Subcutaneous adipose tissue (tissue), 4 donors: ENCODE measurements around the gene OCA2. TPM values are rescaled to one million over a fixed set of nuclear protein-coding genes. Genes with fewer than 3 reads are reported as not detected.

Experiments
- total RNA-seq, 4 donors: library from RNA; depleted of rRNA; stranded (reverse); fragments of >200 nt; gene quantifications; one replicate each; pipeline ENCODE4 v1.1.0, GENCODE V29; 2016
- TF ChIP-seq, protein P1 (sequence below): fragments of 450-650 bp; IDR thresholded peaks from one replicate; pipeline ENCODE4 v1.5.1; 2016; ENCODE audit warnings: low read depth, mild to moderate bottlenecking, control low read depth, antibody characterized with exemption, moderate library complexity

Gene OCA2
- total RNA-seq, 4 donors from 2014 or later: 1.1 TPM; not detected in 3

DNA sequence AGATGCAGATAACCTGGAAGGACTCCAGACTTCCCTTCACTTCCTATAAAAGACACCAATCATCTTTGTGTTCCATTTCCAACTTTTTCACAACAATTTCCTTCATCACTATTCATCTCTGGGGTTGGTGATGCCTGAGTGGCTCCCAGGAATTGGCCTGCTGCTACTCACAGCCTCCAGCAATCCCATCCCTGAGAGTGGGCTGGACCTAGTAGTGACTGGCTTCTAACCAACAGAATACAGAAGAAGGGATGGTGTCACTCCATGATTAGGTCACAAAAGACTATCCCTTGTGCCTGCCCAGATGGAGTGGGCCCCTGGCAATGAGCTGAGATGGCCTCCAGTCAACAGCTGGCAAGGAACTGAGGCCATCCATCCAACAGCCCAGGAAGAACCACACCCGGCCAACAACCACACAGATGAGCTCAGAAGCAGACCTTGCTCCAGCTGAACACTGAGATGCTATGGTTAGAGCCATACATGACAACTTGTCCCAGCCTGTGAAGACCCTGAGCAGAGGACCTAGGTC is 20.9 kb downstream of the OCA2 start:
- TF ChIP-seq, protein P1, sequence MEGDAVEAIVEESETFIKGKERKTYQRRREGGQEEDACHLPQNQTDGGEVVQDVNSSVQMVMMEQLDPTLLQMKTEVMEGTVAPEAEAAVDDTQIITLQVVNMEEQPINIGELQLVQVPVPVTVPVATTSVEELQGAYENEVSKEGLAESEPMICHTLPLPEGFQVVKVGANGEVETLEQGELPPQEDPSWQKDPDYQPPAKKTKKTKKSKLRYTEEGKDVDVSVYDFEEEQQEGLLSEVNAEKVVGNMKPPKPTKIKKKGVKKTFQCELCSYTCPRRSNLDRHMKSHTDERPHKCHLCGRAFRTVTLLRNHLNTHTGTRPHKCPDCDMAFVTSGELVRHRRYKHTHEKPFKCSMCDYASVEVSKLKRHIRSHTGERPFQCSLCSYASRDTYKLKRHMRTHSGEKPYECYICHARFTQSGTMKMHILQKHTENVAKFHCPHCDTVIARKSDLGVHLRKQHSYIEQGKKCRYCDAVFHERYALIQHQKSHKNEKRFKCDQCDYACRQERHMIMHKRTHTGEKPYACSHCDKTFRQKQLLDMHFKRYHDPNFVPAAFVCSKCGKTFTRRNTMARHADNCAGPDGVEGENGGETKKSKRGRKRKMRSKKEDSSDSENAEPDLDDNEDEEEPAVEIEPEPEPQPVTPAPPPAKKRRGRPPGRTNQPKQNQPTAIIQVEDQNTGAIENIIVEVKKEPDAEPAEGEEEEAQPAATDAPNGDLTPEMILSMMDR: no peak

DNA sequence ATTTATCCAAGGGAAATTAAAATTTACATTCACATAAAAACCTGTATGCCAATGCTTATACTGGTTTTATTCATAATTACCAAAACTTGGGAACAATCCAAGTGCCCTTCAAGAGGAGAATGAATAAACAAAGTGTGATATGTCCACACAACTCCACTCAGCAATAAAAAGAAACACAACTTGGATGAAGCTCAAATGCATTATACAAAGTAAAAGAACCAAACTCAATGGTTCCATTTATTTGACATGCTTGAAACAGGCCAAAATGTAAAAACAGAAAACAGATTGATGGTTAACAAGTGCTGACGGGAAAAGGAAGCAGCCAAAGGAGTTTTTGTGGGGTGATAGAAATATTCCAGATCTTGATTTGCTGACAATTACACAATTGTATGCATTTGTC is 23.5 kb downstream of the OCA2 start:
- TF ChIP-seq, protein P1: no peak

DNA sequence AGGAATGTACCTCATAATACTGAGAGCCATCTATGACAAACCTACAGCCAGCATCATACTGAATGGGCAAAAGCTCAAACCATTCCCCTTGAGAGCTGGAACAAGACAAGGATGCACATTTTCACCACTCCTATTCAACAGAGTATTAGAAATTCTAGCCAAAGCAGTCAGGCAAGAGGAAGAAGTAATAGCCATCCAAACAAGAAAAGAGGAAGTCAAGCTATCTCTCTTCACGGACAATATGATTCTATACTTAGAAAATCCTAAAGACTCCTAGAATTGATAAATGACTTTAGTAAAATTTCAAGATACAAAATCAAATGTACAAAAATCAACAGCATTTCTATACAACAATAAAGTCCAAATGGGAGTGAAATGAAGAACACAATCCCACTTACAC is 30.2 kb downstream of the OCA2 start:
- TF ChIP-seq, protein P1: no peak

DNA sequence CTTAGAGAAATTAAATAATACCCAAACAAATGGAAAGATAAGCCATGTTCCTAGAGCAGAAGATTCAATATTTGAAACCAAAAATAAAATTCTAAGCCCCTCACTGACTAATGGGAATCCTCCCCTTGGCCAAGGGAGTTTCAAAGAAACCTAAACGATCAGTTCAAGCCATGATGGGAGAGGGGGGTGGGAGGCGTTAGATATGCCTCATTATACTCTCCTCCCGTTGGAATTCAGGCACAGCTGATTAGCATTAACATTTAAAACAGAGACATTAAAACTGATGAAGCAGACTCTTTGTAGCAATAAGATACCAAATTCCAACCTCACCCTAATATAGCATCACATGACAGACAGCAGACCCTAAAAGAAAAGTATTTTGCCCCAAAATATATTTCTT is 32.9 kb downstream of the OCA2 start:
- TF ChIP-seq, protein P1: no peak

DNA sequence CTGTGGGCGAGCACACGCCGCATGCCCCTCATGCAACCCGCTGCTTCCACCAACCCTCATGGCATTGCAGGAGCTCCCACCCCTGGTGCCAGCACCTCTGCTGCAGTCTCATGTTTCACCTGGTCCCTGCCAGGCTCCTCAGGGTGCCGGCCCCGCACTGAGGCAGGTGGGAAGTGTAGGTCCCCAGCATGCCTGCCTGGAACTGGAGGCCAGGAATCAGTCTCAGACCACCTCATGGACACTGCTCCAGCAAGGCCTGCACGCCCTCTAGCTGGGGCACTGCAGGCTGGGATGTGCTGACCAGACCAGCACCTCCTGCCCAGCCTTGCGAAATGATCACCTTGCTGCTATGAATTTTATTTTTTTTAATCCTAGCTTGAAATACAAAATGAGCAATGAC is 39.1 kb downstream of the OCA2 start:
- TF ChIP-seq, protein P1: no peak

DNA sequence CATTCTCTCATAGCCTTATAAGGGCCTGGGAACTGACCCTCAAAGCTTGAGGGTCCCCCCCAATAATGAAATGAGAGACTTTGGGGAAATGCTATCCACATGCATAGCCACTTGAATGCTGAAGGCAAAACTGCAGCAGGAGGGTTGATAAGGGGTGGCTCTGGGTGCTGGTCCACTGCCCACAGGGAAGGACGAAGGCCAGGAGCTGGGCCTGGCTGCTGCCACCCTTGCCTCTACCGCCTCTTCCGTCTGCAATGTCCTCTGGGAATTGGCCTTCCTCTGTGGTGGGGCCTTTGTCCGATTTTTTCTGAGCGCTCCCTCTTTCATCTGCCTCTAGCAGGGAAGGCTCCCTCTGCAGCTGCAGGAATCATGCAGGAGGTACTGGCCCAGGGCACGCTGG is 41.0 kb downstream of the OCA2 start:
- TF ChIP-seq, protein P1: no peak

DNA sequence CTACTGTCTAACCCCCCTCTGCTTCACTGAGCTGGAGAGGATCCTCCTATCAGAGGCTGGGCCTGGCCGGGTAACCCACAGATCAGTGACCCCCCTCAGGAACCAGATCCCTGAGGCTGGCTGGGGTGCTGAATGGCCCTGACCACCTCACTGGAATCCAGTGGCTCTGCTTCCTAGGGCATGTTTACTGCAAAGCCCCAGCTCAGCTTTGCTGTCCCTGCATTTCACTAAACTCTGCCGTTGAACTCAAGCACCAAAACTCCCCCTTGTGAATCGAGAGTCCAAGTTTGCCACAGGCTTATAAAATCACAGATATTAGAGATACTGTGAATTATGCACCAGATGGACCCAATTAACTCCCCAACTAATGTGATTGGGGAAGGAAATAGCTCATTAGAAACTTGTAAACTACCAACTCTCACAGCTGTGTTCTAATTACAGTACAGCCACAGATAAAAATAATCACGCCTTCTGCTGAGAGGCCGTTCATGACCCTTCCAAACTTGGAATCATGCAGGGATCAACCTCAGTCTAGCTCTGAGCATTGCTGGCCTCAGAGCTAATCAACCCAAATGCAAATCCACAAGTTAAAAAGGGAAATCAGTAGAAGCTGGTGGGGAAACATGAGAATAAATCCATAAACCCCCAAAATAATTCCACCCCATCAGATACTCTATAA is 47.0 kb downstream of the OCA2 start:
- TF ChIP-seq, protein P1: no peak
